ENCODE measurements around the gene GATA6. TPM values are rescaled to one million over a fixed set of nuclear protein-coding genes. Genes with fewer than 3 reads are reported as not detected.

Gene GATA6
- total and polyA plus RNA-seq, 2 of the 8 experiments (the other 6 are each of a cell fraction or from before 2014, with no cell fraction given), result 0.09 TPM; not detected in 1

DNA sequence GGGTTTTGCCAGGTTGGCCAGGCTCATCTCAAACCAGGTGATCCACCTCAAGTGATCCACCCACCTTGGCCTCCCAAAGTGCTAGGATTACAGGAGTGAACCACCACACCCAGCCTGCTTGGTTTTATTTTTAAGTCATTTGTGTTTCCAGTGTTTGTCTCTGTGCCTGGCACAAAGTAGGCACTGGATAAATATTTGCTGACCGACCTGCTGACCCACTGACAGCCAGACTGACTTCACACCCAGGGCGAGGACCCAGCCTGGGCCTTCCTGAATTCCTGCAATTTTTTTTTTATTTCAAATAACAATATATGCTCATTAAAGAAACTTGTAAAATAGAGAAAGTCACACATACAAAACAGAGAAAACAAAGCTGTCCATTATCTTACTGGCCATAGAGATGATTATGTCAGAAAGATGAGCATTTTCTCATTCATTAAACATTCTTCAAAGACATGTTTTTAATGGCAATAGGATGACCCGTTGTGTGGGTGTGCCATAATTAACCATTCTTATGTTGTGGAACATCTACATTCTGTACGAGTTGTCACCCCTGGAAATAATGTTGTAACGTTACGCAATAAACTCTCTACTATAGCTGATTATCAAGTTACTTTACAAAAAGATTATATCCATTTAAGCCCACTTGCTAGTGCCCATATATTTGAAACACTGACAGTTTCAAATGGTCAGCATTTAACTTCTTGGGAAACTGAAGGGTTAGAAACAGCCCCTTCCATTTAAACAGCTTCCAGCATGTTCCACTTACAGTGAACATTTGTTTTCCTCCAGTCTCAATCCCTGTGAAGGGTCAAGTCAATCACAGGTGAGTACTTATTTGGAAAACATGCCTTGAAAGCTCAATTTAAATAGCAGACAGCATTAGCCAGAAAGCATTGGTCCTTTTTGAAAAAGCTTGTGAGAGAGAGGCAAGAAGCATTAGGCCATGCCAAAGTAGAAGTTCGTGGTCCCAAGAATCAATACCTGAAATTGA, 25.7 kb upstream of the GATA6 start:
- no peak for DNase-seq (ENCODE audit: low read depth in 1 of 2, low spot score in 2 of 2)
- Histone ChIP-seq H3K79me1 (ENCODE audit: low read depth, low read length) (no peaks in the 10 kb centered on the region), H3K14ac (ENCODE audit: insufficient read length) (no peak overlapping the region), H3K79me2 (ENCODE audit: control insufficient read depth in 1 of 2, insufficient read depth in 2 of 2, low read length in 2 of 2) (no peaks in the 10 kb centered on the region), H2BK120ac (replicated peaks; ENCODE audit: low read depth, low read length) (no peak overlapping the region), H3K23me2 (ENCODE audit: low read depth, low read length) (no peaks in the 10 kb centered on the region), H3K4me2 (ENCODE audit: insufficient read depth in 1 of 2, low read depth in 2 of 2, low read length in 2 of 2) (no peak overlapping the region), H2BK20ac (ENCODE audit: low read length) (no peak overlapping the region), H3K36me3 (ENCODE audit: control insufficient read depth in 2 of 4, insufficient read depth in 4 of 4, low read length in 3 of 4) (no peaks in the 10 kb centered on the region), H4K91ac (replicated peaks; ENCODE audit: insufficient read length, low read length) (no peak overlapping the region), H4K20me1 (replicated peaks in 1 of 2; ENCODE audit: control insufficient read depth in 1 of 2, insufficient read depth in 2 of 2, low read length in 2 of 2) (no peaks in the 10 kb centered on the region), H4K5ac (ENCODE audit: insufficient read length, low read depth, low read length) (no peak overlapping the region), H3K4me1 (replicated peaks in 1 of 4; ENCODE audit: control insufficient read depth in 3 of 4, insufficient read depth in 4 of 4, low read length in 3 of 4) (no peaks in the 10 kb centered on the region), H3K9ac (replicated peaks in 1 of 4; ENCODE audit: extremely low read depth in 1 of 4, low read depth in 3 of 4, low read length in 3 of 4) (no peak overlapping the region), H3K23ac (ENCODE audit: insufficient read length) (no peak overlapping the region), H3K56ac (replicated peaks; ENCODE audit: insufficient read length, low read depth, low read length) (no peak overlapping the region), H4K8ac (ENCODE audit: extremely low read depth, insufficient read depth, low read length) (no peak overlapping the region), H3K27ac (ENCODE audit: low read depth, low read length) (no peak overlapping the region), H3K4ac (replicated peaks; ENCODE audit: insufficient read length, low read depth, low read length) (no peak overlapping the region), H3K9me3 (ENCODE audit: insufficient read depth in 2 of 2, low read depth in 1 of 2, low read length in 1 of 2) (no peaks in the 10 kb centered on the region), H2BK12ac (ENCODE audit: low read depth, low read length) (no peak overlapping the region), H3K18ac (ENCODE audit: extremely low read depth, low read length) (no peak overlapping the region), H3K27me3 (replicated peaks in 1 of 4; ENCODE audit: control insufficient read depth in 3 of 4, extremely low read depth in 1 of 4, insufficient read depth in 3 of 4, low read length in 3 of 4) (no peaks in the 10 kb centered on the region), H2BK15ac (ENCODE audit: low read length) (no peak overlapping the region), H2BK5ac (ENCODE audit: low read depth, low read length) (no peak overlapping the region), H2AFZ (ENCODE audit: low read length) (no peak overlapping the region), H2AK5ac (ENCODE audit: low read depth, low read length) (no peak overlapping the region), H3K4me3 (ENCODE audit: extremely low read depth in 1 of 4, insufficient read depth in 2 of 4, low read depth in 3 of 4, low read length in 4 of 4) (no peak overlapping the region)
- CTCF ChIA-PET (ENCODE audit: partially characterized antibody), result interaction anchor here (0.6 to 2.5 kb wide), 5 partner anchors 13 to 581 kb away, joined by 3 to 7 read pairs (median 4); no protein-coding TSS in a partner anchor
- no peak for FAIRE-seq
- POLR2A ChIA-PET (ENCODE audit: partially characterized antibody), result interaction anchor here (0.6 kb wide), 2 partner anchors 9 to 16 kb away, joined by 3 read pairs; no protein-coding TSS in a partner anchor
- TF ChIP-seq POLR2AphosphoS5 (IDR thresholded peaks at IDR 0.05; ENCODE audit: low read depth, low read length), result no peak
- TF ChIP-seq CEBPB (IDR thresholded peaks at IDR 0.05; ENCODE audit: low read depth, low read length), result peak; percentile 70; the same call in 1 of the 2 replicates
- TF ChIP-seq SIN3A (conservative IDR thresholded peaks at IDR 0.05 in 1 of 2, IDR thresholded peaks at IDR 0.05 in 1 of 2; ENCODE audit: low read depth in 1 of 2, low read length in 2 of 2), result no peak
- 89% methylated on average over 7 of the region's 7 CpGs; no CpG with 5 or more reads in 1 of the 2 experiments for WGBS, 2 experiments (ENCODE audit: extremely low coverage in 1 of 2, insufficient coverage in 1 of 2, insufficient read length in 1 of 2, insufficient replicate concordance in 2 of 2, low coverage in 1 of 2, low lambda C conversion rate in 2 of 2, missing lambda C conversion rate in 1 of 2)
